DMS 273 (cell line): ENCODE data around the gene ENPP5.

Experiments used
- DNase-seq: peaks from one replicate; lab custom pipeline; 2025; ENCODE audit not compliant: unreplicated experiment; lab: John Stamatoyannopoulos, UW

The ENPP5 gene, protein sequence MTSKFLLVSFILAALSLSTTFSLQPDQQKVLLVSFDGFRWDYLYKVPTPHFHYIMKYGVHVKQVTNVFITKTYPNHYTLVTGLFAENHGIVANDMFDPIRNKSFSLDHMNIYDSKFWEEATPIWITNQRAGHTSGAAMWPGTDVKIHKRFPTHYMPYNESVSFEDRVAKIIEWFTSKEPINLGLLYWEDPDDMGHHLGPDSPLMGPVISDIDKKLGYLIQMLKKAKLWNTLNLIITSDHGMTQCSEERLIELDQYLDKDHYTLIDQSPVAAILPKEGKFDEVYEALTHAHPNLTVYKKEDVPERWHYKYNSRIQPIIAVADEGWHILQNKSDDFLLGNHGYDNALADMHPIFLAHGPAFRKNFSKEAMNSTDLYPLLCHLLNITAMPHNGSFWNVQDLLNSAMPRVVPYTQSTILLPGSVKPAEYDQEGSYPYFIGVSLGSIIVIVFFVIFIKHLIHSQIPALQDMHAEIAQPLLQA

DNA sequence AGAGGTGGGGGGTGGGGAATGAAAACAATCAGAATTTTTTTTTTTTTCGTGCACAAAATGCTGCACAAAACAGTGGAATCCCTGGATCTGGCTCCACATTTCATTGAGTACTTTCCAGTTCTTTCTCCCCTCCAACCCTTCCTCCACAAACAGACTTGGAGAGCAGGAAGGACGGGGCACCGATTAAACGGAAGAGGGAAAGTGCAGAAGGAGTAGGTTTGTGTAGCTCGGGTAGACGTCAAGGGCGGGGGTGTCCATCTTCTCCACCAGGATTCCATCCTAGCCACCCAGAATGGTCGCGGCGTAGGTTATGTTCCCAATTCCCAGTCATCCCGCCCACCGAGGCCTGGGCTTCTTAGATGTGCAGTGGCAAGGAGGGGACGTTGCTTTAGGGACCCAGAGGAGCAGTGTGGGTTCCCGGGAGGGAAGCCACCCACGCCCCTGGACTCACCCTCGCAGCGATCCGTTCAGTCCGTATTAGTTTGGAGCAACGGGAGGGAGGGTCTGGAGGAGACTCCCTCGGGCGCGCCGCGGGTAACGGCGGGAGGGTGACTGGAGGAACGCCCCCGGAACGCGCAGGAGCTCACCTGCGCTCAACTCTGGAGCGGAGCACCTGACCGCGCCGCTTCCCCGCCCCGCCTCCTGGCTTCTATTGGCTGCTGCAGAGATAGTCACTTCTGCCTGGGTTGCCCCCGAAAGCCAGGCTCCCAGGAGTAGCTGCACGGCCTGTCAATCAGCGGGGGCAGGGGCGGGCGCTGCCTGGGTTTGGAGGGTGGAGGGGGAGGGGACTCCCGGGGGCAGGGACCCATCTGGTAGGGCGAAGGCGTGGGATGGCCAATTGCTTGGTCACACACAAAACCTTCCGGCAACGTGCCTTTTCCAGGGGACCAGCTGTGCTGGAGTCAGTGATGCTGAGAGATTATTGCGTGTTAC lies at the start of gene ENPP5:
Gene ENPP5, minus strand, starts transcription at position 624 of the 933 bp plus-strand sequence. CDS start 2,718 bp downstream, outside the sequence.
- peak; percentile 93 for DNase-seq

DNA sequence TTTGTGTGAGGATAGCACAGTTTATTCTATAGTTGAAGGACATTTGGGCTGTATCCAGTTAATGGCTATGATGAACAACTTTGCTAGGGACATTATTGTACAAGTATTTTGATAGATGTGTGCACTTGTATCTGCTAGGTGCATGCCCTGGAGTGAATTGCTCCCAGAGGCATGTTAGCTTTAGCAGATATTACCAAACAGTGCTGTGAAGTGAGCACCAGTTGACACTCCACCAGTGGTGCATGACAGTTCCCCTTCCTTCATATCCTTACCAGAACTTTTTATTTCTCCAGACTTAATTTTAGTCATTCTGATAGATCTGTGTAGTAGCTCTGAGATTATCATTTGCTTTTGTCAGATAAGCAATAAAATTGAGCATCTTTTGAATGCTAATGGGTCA lies 48.9 kb upstream of the ENPP5 start:
- DNase-seq = no peak

- no peak for DNase-seq
Measured at GRCh38 chr6:46218457-46218856, 47.7 kb upstream of the ENPP5 start.

DNA sequence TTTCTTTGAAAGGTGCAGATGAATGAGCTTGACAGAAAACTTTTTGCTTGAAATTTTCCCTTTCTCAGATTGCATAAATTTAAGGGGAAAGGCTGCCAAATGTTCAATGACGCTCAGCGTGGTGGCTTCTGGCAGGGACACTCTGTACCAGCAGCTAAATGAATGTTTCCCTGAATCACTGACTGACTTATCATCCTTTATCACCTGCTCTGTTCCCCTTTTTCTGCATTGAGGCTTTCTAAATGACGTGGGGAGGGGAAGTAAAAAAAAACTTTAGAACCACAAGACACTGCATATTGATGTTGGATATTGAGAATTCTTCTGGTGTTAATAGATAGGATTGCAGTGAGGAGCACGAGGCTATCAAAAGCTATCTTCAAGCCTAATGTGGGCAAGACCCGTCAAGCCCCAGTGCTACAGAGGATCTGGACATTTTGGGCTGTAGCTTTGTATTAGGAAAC lies 46.9 kb upstream of the ENPP5 start:
- DNase-seq = no peak

DNA sequence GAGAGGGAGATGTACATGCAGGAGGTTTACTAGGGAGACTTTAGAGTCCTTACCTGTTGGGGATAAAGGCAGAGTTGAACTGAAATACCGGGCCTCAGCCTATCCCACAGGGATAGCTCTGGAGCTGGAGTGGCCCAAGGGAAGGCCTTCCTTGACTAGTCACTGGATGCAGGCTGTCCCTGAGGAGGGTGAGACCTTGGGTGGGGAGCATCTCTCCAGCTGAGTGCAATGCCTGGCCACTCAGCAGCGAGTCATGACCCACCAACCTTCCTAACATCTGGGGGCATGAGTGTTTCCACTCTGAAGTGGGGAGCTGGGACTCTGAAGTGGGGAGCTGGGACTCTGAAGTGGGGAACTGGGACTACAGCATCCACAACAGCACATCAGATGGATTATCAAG lies 46.1 kb upstream of the ENPP5 start:
- no peak for DNase-seq

- no peak for DNase-seq
Measured at GRCh38 chr6:46215777-46216176, 45.0 kb upstream of the ENPP5 start.

- DNase-seq = no peak
Measured at GRCh38 chr6:46215213-46215612, 44.4 kb upstream of the ENPP5 start.

DNA sequence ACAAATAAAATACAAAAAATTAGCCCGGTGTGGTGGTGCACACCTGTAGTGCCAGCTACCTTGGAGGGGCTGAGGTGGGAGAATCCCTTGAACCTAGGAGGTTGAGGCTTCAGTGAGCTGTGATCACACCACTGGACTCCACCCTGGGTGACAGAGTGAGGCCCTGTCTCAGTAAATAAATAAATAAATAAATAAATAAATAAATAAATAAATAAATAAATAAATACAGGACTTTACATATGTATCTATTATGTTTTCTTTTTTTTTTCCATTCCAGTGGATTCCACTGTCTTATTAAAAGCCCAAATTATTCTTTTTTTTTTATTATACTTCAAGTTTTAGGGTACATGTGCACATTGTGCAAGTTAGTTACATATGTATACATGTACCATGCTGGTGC lies 41.1 kb upstream of the ENPP5 start:
- no peak for DNase-seq

DNA sequence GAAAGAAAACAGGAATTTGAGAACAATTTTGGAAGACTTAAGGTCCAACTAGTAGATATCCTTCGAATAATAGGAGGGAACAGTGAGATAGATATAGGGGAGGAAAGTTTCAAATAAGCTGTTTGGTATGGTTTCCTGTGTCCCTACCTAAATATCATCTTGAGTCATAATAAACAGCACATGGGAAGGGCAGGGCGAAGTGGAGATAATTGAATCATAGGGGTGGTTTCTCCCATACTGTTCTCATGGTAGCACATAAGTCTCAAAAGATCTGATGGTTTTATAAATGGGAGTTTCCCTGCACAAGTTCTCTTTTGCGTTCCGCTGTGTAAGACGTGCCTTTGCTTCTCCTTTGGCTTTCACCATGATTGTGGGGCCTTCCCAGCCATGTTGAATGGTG lies 39.5 kb upstream of the ENPP5 start:
- no peak for DNase-seq

GRCh38 chr6:46208303-46208702 lies 37.5 kb upstream of the ENPP5 start:
- no peak for DNase-seq

- DNase-seq = no peak
Measured at GRCh38 chr6:46207174-46207573, 36.4 kb upstream of the ENPP5 start.

- DNase-seq = no peak
Measured at GRCh38 chr6:46204880-46205650, 34.3 kb upstream of the ENPP5 start.

GRCh38 chr6:46203391-46204177 lies 32.8 kb upstream of the ENPP5 start:
- DNase-seq = peak; percentile 23

- DNase-seq = no peak
Measured at GRCh38 chr6:46201702-46202101, 30.9 kb upstream of the ENPP5 start.

DNA sequence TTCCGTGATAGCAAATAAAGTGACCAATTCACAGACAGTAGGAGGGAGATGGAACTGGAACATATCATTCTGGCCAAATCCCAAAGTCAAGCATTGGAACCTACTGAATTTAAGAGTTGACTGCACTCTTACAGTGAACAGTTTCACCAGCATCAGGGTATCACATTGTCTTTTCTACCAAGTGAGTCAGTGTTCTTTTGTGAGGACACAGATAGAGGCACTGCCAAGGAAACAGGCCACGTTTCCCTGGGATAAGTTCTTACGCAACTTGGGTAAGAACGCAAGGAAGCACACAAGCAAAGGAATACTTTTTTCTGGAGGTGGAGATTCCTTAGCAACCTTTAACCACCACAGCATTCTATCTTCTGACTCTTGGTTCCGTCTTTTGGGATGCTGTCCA lies 28.6 kb upstream of the ENPP5 start:
- DNase-seq = no peak

GRCh38 chr6:46191961-46192360 lies 21.2 kb upstream of the ENPP5 start:
- no peak for DNase-seq

DNA sequence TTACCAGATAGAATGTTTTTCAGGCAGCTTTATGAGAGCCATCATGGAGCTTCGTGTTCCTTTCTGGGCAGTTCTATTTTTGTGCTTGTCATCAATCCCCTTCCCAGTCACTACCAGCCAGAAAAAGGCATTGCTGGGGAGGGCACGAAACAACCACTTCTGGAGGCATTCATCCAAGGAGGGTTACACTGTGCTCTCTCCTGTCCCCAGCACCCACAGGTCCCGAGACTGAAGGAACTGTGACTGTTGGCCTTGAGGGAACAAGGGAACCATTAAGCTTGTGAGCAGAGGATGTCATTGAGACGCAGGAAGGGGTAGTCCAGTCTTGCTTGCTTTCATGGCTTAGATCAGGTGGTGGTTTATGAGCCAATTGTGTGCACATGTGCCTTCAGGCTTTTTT lies 20.1 kb upstream of the ENPP5 start:
- no peak for DNase-seq

DNA sequence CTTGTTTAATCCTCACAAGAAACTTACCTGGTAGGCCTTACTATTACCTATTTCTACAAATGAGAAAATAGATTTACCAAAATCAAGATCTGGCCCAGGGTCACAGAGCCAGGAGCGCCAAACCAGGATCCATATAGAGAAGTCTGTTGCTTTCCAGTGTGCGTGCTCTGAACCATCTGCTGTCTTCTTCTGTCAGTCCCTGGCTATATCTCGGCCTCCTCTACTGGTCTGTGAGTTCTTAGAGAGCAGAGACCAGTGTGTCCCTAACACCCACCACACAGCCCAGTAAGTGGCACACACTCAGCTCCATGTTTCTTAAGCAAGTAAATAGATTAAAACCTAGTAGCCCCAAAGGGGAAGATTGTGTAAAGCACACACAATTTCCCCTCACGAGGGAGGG lies 18.9 kb upstream of the ENPP5 start:
- DNase-seq = no peak

- DNase-seq = no peak
Measured at GRCh38 chr6:46186583-46186982, 15.8 kb upstream of the ENPP5 start.

DNA sequence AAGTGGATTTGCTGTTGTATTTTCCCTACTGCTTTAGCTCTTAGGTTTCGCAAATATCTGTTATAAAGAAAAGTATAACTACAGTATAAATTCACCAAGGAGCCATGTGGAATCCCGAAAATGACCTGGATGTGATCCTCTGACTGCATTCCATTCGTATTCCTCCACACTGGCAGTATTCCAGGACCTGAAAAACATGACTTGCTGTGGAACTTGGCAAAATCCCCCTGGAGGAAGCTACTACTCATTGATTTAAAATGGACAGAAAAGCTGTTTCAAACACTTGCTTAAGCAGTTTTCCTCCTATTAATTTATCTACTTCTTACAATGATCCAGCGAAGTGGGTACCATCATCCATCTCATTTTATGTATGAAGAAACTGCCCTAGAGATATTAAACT lies 13.3 kb upstream of the ENPP5 start:
- DNase-seq = peak; percentile 8
